ENCODE measurements around the gene RAB31.

The RAB31 gene

GRCh38 chr18:9866627-9867026 lies 158.5 kb downstream of the RAB31 start:
- DNase-seq (ENCODE audit: low read depth): no peak

GRCh38 chr18:9867071-9867594 lies 159.0 kb downstream of the RAB31 start:
- DNase-seq (ENCODE audit: low read depth): no peak

GRCh38 chr18:9868857-9869714 lies 161.0 kb downstream of the RAB31 start:
- DNase-seq (ENCODE audit: low read depth): no peak

GRCh38 chr18:9869715-9870430 lies 161.8 kb downstream of the RAB31 start:
- DNase-seq (ENCODE audit: low read depth): peak; percentile 64

DNA sequence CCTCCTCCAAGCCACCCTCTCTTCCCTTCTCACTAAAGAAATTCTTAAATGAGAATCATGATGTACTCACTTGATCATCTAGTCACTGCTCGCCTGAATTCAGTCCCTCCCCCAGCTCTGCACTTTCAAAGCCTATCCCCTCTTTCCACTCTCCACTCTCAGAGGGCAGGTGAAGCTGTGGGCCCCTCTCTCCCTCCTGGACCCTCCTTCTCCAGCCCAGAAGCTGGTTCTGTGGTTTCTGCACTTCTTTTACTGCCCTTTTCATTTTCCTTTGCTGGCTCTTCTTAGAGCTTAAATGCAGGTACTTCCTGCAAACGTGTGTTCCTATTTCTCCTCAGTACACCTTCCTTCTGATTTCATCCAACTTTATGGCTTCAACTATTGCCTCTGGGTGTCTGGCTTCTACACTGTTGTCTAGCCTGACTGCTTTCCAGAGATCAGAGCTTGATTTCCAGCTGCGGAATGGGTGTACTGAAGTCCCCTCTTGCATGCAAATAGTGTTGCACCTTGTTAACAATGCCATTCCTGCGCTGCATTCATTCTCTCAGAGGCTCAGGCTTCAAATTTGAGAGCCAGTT lies 162.4 kb downstream of the RAB31 start:
- DNase-seq (ENCODE audit: low read depth): no peak

- DNase-seq (ENCODE audit: low read depth): no peak
Observed at GRCh38 chr18:9871244-9871746, 163.2 kb downstream of the RAB31 start.

- no peak for DNase-seq (ENCODE audit: low read depth)
Observed at GRCh38 chr18:9872823-9873222, 164.7 kb downstream of the RAB31 start.

- no peak for DNase-seq (ENCODE audit: low read depth)
Observed at GRCh38 chr18:9874728-9875127, 166.6 kb downstream of the RAB31 start.

GRCh38 chr18:9876212-9876866 lies 168.2 kb downstream of the RAB31 start:
- DNase-seq (ENCODE audit: low read depth): no peak

DNA sequence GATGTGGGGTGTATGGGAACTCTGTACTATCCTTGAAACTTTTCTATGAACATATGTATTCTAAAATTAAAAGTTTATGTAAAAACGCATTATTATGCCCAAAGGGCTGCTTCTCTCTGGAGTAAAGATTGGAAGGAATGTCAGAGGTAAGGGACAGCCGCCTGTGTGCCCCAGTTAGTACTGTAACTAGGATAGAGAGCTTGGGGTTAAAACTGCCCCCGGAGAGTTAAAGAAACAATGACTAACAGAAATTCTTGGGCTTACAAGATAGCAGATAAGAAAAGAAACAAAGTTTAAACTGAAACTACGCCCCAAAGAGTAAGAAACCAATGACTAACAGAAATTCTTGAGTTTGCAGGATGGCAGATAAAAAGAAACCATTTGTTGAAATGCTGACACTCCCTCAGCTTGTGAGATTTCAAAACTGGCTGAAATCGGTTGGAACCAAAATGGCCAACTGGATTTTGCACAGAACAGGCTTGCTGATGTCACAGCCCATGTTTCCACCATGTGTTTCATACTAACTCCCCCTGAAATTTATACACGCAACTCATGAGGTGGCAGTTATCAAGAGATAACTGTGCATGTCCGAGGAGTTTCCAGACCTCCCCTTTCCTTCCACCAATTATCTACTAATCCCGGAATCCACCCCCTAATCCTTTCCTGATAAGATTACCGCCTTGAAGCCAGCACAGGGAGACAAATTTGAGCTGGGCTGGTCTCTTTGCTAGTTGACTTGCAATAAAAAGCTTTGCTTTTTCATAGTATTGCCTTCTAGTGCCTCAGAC lies 169.0 kb downstream of the RAB31 start:
- DNase-seq (ENCODE audit: low read depth): peak; percentile 66

- no peak for DNase-seq (ENCODE audit: low read depth)
Observed at GRCh38 chr18:9877655-9878014, 169.5 kb downstream of the RAB31 start.

DNA sequence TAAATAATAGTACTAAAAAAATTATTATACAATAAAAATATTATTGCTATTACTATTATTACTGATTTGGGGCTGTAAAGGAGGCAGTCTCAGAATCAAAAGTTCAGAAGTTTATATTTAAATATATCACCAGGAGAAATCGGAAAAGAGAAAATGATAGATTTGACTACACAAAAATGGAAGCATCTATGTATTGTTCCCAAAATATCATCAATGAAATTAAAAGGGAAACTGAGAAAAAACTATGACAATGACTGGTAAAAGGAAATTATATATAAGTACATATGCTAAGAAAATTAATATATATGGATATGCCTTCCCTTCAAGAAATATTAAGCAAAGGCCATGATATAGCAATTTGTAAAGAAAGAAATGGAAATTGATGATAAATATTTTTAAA lies 170.0 kb downstream of the RAB31 start:
- DNase-seq (ENCODE audit: low read depth): no peak

DNA sequence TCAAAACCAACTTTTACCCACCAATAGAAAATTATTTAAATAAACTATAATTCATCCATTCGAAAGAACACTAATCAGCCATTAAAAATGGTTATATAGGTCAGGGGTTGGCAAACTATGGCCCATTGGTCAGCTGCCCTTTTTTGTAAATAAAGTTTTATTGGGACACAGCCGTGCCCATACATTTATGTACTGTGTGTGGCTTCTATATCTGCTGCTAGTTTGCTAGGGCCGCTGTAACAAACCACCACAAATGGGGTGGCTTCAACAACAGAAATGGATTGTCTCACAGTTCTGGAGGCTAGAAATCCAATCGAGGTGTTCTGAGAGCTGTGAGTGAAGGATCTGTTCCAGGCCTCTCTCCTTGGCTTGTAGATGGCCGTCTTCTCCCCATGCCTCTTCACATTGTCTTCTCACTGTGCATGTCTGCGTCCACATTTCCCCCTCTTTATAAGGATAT lies 170.7 kb downstream of the RAB31 start:
- DNase-seq (ENCODE audit: low read depth): no peak

GRCh38 chr18:9884090-9884489 lies 176.0 kb downstream of the RAB31 start:
- DNase-seq (ENCODE audit: low read depth): no peak

DNA sequence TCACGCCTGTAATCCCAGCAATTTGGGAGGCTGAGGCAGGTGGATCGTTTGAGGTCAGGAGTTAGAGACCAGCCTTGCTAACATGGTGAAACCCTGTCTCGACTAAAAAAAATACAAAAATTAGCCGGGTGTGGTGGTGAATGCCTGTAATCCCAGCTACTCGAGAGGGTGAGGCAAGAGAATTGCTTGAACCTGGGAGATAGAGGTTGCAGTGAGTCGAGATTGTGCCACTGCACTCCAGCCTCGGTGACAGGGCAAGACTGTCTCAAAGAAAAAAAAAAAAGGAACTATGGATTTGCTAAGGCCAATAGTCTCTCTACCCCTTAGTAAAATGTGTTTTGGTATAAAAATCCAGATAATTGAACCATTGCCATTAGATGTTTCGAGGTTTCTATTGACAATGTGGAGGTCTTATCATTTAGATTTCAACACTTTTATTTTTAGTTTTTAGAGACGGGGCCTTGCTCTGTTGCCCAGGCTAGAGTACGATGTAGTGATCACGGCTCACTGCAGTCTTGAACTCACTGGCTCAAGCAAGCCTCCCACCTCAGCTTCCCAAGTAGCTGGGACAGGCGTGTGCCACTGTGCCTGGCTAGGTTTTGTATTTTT lies 176.5 kb downstream of the RAB31 start:
- no peak for DNase-seq (ENCODE audit: low read depth)

- DNase-seq (ENCODE audit: low read depth): no peak
Observed at GRCh38 chr18:9885170-9886004, 177.3 kb downstream of the RAB31 start, which contains the start of gene TXNDC2. TSS of gene TXNDC2 (plus strand) at chr18:9885973. CDS start at chr18:9886681, 708 bp downstream.

- no peak for DNase-seq (ENCODE audit: low read depth)
Observed at GRCh38 chr18:9886005-9886348, 177.9 kb downstream of the RAB31 start.

DNA sequence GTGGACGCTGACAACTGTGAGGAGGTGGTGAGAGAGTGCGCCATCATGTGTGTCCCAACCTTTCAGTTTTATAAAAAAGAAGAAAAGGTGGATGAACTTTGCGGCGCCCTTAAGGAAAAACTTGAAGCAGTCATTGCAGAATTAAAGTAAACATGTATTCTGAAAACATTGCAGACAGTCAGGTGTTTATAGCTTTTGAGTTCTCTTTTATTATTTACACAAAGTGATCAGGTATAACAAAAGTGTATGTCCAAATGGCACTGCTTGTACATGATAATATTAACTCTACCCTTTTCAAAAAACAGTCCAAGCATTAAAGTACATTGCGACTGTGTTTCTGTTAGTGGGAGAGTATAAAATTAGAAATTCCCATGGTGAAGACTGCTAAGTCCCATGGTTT lies 179.9 kb downstream of the RAB31 start:
- DNase-seq (ENCODE audit: low read depth): no peak

DNA sequence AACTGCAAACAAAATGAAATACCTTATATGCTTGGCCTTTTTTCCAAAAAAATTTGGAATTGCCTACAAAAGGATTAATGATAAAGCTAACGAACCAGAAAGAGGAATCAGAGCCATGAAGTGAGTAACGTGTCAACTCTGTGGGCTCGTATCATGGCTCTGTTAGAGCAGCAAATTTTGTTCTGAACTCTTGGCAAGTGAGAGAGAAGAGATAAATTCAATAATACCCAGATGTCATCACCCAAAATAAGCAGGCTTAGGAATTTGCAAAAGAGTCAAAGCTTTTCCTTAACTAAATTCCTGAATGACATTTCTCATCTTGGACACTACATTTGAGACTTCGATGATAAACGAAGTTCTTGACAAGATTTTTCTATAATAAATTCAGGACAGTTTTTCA lies 182.1 kb downstream of the RAB31 start:
- no peak for DNase-seq (ENCODE audit: low read depth)

- DNase-seq (ENCODE audit: low read depth): no peak
Observed at GRCh38 chr18:9890957-9891356, 182.9 kb downstream of the RAB31 start.

Measured in fibroblast of gingiva (primary cell).